ENCODE data around the gene EIF3L.

- TF ChIP-seq CTCF (IDR thresholded peaks at IDR 0.05) (no peak), POLR2A (IDR thresholded peaks at IDR 0.05) (no peak)
These were observed 16.3 kb downstream of the EIF3L start for GRCh38 chr22:37865510-37865909.
